GM23338 (cell line): ENCODE data around the gene LITAF. TPM values are rescaled to one million over a fixed set of nuclear protein-coding genes. Genes with fewer than 3 reads are reported as not detected.

Experiments
- ATAC-seq: fragments of 200-7000 bp; cut with Tn5 transposase; 3 replicates; pipeline ENCODE4 v1.9.1; 2020
- DNase-seq: peaks from one replicate; pipeline ENCODE4 v3.0.0-alpha.2; 2015; ENCODE audit warnings: low spot score
- H2AFZ ChIP-seq: fragments of 200-600 bp; sonication (generic); 2 replicates; pipeline ENCODE4 v1.8.0; 2016; ENCODE audit warnings: antibody characterized with exemption, mild to moderate bottlenecking, moderate library complexity
- H3F3A ChIP-seq: fragments of 200-600 bp; sonication (generic); replicated peaks from 2 replicates; pipeline ENCODE4 v1.8.0; 2017; ENCODE audit warnings: antibody characterized with exemption, mixed run types, low read depth
- H3K27ac ChIP-seq: fragments of 200-600 bp; sonication (generic); 2 replicates; pipeline ENCODE4 v1.6.1; 2016; ENCODE audit warnings: low read depth
- H3K27me3 ChIP-seq: fragments of 200-600 bp; sonication (generic); 2 replicates; pipeline ENCODE4 v1.8.0; 2016; ENCODE audit warnings: mild to moderate bottlenecking, mixed run types, moderate library complexity; ENCODE audit not compliant: insufficient read depth
- H3K36me3 ChIP-seq: fragments of 200-600 bp; sonication (generic); 2 replicates; pipeline ENCODE4 v1.8.0; 2016; ENCODE audit warnings: mild to moderate bottlenecking; ENCODE audit not compliant: insufficient read depth
- H3K4me1 ChIP-seq: fragments of 200-600 bp; sonication (generic); 2 replicates; pipeline ENCODE4 v1.8.0; 2016; ENCODE audit warnings: mild to moderate bottlenecking, moderate library complexity; ENCODE audit not compliant: insufficient read depth
- H3K4me2 ChIP-seq: fragments of 200-600 bp; sonication (generic); 2 replicates; pipeline ENCODE4 v1.7.1; 2017; ENCODE audit warnings: mixed run types
- H3K4me3 ChIP-seq: fragments of 200-600 bp; sonication (generic); 2 replicates; pipeline ENCODE4 v1.6.1; 2016; ENCODE audit warnings: mixed run types
- H3K79me2 ChIP-seq: fragments of 200-600 bp; sonication (generic); replicated peaks from 2 replicates; pipeline ENCODE4 v1.8.0; 2017; ENCODE audit warnings: mild to moderate bottlenecking; ENCODE audit not compliant: insufficient read depth
- H3K9me2 ChIP-seq: fragments of 200-600 bp; sonication (generic); 2 replicates; pipeline ENCODE4 v1.8.0; 2017; ENCODE audit not compliant: insufficient read depth
- H4K20me1 ChIP-seq: fragments of 200-600 bp; sonication (generic); replicated peaks from 2 replicates; pipeline ENCODE4 v1.8.0; 2017; ENCODE audit warnings: mild to moderate bottlenecking; ENCODE audit not compliant: insufficient read depth
- H3K27ac Mint-ChIP-seq: 2 replicates; pipeline ENCODE4 v1.8.0; 2020; ENCODE audit warnings: inconsistent platforms, mild to moderate bottlenecking, moderate library complexity, mixed read lengths
- H3K27me3 Mint-ChIP-seq: 3 replicates; pipeline ENCODE4 v1.8.0; 2022; ENCODE audit warnings: low read depth, mild to moderate bottlenecking, moderate library complexity, mixed read lengths, inconsistent platforms; ENCODE audit not compliant: insufficient read depth, poor library complexity
- H3K36me3 Mint-ChIP-seq: 3 replicates; pipeline ENCODE4 v1.8.0; 2021; ENCODE audit warnings: low read depth, mild to moderate bottlenecking, inconsistent platforms, moderate library complexity, mixed read lengths
- H3K4me1 Mint-ChIP-seq: 3 replicates; pipeline ENCODE4 v1.8.0; 2020; ENCODE audit warnings: mild to moderate bottlenecking, inconsistent platforms, mixed read lengths
- H3K4me3 Mint-ChIP-seq: 3 replicates; pipeline ENCODE4 v1.8.0; 2021; ENCODE audit warnings: moderate library complexity, mild to moderate bottlenecking, inconsistent platforms, mixed read lengths
- H3K9me3 Mint-ChIP-seq: 3 replicates; pipeline ENCODE4 v1.8.0; 2020; ENCODE audit warnings: moderate library complexity, mild to moderate bottlenecking, inconsistent platforms, mixed read lengths
- CREB1 ChIP-seq: fragments of 250-450 bp; sonication (Bioruptor Pico); IDR thresholded peaks from 2 replicates; pipeline ENCODE4 v1.5.0; 2020; ENCODE audit warnings: low read depth, mild to moderate bottlenecking, moderate library complexity
- EZH2 ChIP-seq: fragments of 200-600 bp; sonication (generic); IDR thresholded peaks from one replicate; pipeline ENCODE4 v1.8.0; 2017; ENCODE audit warnings: antibody characterized with exemption, mild to moderate bottlenecking, low read depth; ENCODE audit not compliant: unreplicated experiment
- EZH2phosphoT487 ChIP-seq: fragments of 200-600 bp; sonication (generic); IDR thresholded peaks from one replicate; pipeline ENCODE4 v1.8.1; 2018; ENCODE audit warnings: antibody characterized with exemption; ENCODE audit not compliant: unreplicated experiment
- JUNB ChIP-seq: IDR thresholded peaks from one replicate; pipeline ENCODE4 v1.6.1; 2016; ENCODE audit warnings: antibody characterized with exemption; ENCODE audit not compliant: unreplicated experiment
- NANOG ChIP-seq: IDR thresholded peaks from 2 replicates; pipeline ENCODE4 v1.6.1; 2016; ENCODE audit warnings: antibody characterized with exemption, borderline replicate concordance
- POLR2AphosphoS5 ChIP-seq: IDR thresholded peaks from 2 replicates; pipeline ENCODE4 v1.6.1; 2016; ENCODE audit warnings: antibody characterized with exemption, low read depth
- STAT1 ChIP-seq: IDR thresholded peaks from one replicate; pipeline ENCODE4 v1.6.1; 2016; ENCODE audit warnings: antibody characterized with exemption; ENCODE audit not compliant: unreplicated experiment
- ZNF114 ChIP-seq: fragments of 250-450 bp; sonication (Bioruptor Pico); IDR thresholded peaks from 2 replicates; pipeline ENCODE4 v1.5.0; 2020; ENCODE audit warnings: mild to moderate bottlenecking, moderate library complexity
- ZNF331 ChIP-seq: fragments of 250-450 bp; sonication (Bioruptor Pico); IDR thresholded peaks from 2 replicates; pipeline ENCODE4 v1.5.0; 2020; ENCODE audit warnings: low read depth, mild to moderate bottlenecking, moderate library complexity
- ZNF462 ChIP-seq: fragments of 250-450 bp; sonication (Bioruptor Pico); IDR thresholded peaks from 2 replicates; pipeline ENCODE4 v1.5.0; 2020; ENCODE audit warnings: mild to moderate bottlenecking, moderate library complexity
- polyA plus RNA-seq: library from polyadenylated mRNA; unstranded; fragments of >200 nt; fragmentation: Nextera tagmentation; extraction: Ambion mirVana; gene quantifications from 2 replicates; pipeline ENCODE4 v1.2.1, GENCODE V29; 2016
- total RNA-seq: library from RNA; depleted of rRNA; stranded (reverse); fragments of >200 nt; shearing (Covaris generic); gene quantifications from 2 replicates; pipeline ENCODE4 v1.2.3, GENCODE V29; 2014
- TF ChIP-seq, protein P1 (sequence below): IDR thresholded peaks from 2 replicates; pipeline ENCODE4 v1.6.1; 2016; ENCODE audit warnings: antibody characterized with exemption
- TF ChIP-seq, protein P2 (sequence below), 2 experiments: fragments of 200-600 bp in 1 of 2; sonication (generic) in 1 of 2; conservative IDR thresholded peaks; 2 replicates each; pipeline versions ENCODE4 v1.5.1 to v1.6.1; 2016 to 2017; ENCODE audit warnings: antibody characterized with exemption in 2 of 2, low read depth in 2 of 2, mild to moderate bottlenecking in 2 of 2, moderate library complexity in 1 of 2
- TF ChIP-seq, protein P3 (sequence below): IDR thresholded peaks from one replicate; pipeline ENCODE4 v1.6.1; 2018; ENCODE audit warnings: antibody characterized with exemption; ENCODE audit not compliant: unreplicated experiment

LITAF gene
- total and polyA plus RNA-seq, 2 experiments from 2014 or later, result 131 to 158 TPM

- Mint-ChIP-seq H3K27me3 (peaks cover 4% of the 10 kb centered on the region), H3K9me3 (no peaks in the 10 kb centered on the region), H3K27ac (no peak overlapping the region), H3K36me3 (no peaks in the 10 kb centered on the region), H3K4me1 (peaks cover 11% of the 10 kb centered on the region; the same call in 2 of the 3 replicates), H3K4me3 (peak overlapping the region; percentile 52)
- no peaks in the 10 kb centered on the region for H4K20me1 ChIP-seq
- no peaks in the 10 kb centered on the region for H3F3A ChIP-seq
- no peak overlapping the region for H3K27ac ChIP-seq
- DNase-seq (peak; percentile 53), ATAC-seq (peak; percentile 80)
- no peaks in the 10 kb centered on the region for H3K36me3 ChIP-seq
- H3K9me2 ChIP-seq, result no peaks in the 10 kb centered on the region
- peaks cover 12% of the 10 kb centered on the region for H3K4me1 ChIP-seq
- TF ChIP-seq, protein P1, sequence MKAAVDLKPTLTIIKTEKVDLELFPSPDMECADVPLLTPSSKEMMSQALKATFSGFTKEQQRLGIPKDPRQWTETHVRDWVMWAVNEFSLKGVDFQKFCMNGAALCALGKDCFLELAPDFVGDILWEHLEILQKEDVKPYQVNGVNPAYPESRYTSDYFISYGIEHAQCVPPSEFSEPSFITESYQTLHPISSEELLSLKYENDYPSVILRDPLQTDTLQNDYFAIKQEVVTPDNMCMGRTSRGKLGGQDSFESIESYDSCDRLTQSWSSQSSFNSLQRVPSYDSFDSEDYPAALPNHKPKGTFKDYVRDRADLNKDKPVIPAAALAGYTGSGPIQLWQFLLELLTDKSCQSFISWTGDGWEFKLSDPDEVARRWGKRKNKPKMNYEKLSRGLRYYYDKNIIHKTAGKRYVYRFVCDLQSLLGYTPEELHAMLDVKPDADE, result no peak
- no peak for TF ChIP-seq EZH2phosphoT487
- TF ChIP-seq, protein P2, sequence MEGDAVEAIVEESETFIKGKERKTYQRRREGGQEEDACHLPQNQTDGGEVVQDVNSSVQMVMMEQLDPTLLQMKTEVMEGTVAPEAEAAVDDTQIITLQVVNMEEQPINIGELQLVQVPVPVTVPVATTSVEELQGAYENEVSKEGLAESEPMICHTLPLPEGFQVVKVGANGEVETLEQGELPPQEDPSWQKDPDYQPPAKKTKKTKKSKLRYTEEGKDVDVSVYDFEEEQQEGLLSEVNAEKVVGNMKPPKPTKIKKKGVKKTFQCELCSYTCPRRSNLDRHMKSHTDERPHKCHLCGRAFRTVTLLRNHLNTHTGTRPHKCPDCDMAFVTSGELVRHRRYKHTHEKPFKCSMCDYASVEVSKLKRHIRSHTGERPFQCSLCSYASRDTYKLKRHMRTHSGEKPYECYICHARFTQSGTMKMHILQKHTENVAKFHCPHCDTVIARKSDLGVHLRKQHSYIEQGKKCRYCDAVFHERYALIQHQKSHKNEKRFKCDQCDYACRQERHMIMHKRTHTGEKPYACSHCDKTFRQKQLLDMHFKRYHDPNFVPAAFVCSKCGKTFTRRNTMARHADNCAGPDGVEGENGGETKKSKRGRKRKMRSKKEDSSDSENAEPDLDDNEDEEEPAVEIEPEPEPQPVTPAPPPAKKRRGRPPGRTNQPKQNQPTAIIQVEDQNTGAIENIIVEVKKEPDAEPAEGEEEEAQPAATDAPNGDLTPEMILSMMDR (conservative IDR thresholded peaks at IDR 0.05; ENCODE audit: low read depth in 2 of 2), result no peak
- TF ChIP-seq NANOG, result no peak
- no peak for TF ChIP-seq EZH2
- no peak for TF ChIP-seq ZNF462 (CRISPR knock-in tag)
- TF ChIP-seq, protein P3, sequence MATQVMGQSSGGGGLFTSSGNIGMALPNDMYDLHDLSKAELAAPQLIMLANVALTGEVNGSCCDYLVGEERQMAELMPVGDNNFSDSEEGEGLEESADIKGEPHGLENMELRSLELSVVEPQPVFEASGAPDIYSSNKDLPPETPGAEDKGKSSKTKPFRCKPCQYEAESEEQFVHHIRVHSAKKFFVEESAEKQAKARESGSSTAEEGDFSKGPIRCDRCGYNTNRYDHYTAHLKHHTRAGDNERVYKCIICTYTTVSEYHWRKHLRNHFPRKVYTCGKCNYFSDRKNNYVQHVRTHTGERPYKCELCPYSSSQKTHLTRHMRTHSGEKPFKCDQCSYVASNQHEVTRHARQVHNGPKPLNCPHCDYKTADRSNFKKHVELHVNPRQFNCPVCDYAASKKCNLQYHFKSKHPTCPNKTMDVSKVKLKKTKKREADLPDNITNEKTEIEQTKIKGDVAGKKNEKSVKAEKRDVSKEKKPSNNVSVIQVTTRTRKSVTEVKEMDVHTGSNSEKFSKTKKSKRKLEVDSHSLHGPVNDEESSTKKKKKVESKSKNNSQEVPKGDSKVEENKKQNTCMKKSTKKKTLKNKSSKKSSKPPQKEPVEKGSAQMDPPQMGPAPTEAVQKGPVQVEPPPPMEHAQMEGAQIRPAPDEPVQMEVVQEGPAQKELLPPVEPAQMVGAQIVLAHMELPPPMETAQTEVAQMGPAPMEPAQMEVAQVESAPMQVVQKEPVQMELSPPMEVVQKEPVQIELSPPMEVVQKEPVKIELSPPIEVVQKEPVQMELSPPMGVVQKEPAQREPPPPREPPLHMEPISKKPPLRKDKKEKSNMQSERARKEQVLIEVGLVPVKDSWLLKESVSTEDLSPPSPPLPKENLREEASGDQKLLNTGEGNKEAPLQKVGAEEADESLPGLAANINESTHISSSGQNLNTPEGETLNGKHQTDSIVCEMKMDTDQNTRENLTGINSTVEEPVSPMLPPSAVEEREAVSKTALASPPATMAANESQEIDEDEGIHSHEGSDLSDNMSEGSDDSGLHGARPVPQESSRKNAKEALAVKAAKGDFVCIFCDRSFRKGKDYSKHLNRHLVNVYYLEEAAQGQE, result no peak
- TF ChIP-seq ZNF331 (CRISPR knock-in tag), result no peak
- TF ChIP-seq STAT1, result no peak
- no peak for TF ChIP-seq CREB1 (CRISPR knock-in tag)
- TF ChIP-seq JUNB, result no peak
- TF ChIP-seq ZNF114 (CRISPR knock-in tag), result no peak
- TF ChIP-seq POLR2AphosphoS5, result no peak
- H2AFZ ChIP-seq, result peak overlapping the region; percentile 98
- H3K27me3 ChIP-seq, result no peaks in the 10 kb centered on the region
- H3K79me2 ChIP-seq, result no peaks in the 10 kb centered on the region
- peak overlapping the region; percentile 58; the same call in 1 of the 2 replicates for H3K4me2 ChIP-seq
- H3K4me3 ChIP-seq, result no peak overlapping the region; the same call in 1 of the 2 replicates
These were observed 59.9 kb downstream of the LITAF start for GRCh38 chr16:11526655-11527350.
